ENCODE results near the gene DMD.

The DMD gene

DNA sequence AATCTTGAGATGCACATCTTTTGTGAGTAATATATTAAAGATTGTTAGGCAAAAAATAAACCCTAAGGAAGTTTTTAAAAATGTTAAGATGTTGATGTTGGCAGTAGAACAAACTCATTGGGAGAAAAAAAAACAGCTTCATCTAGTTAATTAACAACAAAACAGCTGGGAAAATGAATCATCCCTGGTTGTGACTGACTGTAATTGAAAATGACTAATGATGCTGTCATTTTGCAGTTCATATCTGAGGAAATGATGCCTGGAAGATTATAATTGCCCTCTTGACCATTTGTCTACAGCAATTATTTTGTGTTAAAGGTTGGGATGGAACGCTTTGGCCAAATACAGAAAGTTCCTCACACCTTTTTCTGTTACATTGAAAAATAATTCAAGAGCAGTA, 1379.1 kb downstream of the DMD start:
- DNase-seq = no peak

DNA sequence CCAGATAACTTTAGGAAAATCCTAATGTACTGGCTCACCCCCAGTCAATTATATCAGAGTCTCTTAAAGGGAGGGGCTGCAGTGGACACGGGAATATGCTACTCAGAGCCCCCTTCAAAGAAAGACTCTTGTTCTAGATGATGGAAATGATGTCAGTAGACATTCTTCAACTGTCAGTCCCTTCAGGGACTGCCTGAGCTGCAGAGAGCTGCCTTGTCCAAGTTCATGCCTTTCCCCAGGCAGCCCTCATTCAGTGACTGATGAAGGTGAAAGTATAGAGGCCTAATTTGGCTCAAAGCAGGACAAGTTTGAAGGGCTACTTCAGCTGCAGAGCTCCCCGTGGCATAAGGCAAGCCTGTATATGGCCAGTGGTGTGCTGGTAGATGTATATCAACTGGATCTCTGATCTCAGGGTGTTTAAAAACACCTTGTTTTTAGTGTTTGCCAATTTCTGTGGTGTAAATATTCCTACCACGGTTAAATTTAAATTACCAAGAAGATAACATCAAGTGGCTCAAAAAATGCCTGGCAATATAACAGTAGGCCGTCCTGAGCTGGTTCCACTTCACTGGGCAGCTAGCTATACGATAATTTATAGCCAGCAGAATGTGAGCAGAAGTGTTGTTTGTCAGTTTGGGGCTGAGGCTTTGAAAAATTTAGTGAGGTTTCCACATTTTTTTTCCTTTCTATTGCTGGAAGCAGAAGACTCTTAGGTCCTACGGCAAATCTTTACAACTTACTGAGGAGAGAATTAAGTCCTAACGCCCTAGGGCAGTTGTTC, 1390.7 kb downstream of the DMD start:
- no peak for DNase-seq

DNA sequence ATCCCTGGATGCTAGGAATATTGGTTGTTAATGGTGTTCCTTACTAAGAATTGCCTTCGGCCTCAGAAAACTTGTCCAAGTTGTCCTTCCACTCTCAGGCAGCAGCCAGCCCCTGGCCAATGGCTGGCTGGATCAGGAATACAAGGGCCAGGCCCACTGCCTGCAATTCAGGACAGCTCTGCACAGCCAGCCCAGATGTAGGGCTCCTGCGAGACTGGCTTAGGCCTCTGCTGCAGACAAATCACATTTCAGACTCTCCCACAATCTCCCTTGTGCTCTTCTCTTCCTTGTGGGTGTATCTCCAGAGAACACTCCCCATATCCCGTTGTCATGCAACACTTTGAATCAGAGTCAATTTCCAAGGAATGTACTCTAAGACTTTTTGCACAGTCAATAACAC, 1391.9 kb downstream of the DMD start:
- no peak for DNase-seq

DNA sequence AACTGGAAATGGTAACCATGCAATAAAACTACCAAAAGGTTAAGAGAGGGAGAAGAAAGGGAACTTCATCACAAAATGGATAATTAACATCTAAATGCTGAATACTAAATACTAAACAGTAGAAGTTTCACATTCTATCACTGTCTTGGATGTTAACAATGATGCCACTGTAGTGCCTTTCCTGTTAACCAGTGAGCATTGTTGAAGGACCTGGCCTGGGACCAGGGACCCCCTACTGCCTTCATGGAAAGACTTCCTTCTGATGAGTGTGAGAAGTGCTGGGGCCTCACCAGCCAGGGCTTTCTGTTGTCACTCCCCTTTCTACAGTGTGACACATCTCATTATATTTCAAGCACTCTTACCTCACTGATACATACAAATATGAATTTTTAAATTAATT, 1400.2 kb downstream of the DMD start:
- DNase-seq = no peak

DNA sequence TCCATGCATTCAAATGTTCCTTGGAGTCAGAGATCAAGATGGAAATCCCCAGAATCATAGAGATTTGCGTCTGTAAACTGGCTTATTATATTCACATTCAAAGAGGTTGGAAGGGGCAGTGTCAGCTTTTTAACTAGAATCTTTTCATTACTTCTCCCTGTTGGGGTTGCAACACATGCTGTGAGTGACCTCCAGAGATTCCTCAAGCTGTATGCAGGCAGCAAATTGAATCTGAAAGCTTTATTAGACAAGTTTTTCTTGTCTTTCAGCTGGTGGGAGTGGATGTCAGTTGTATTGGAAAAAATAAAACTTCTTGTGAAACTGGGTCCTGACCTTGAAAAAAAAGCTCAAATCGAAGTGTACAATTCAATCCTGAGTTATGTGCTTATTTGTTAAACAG, 1403.0 kb downstream of the DMD start:
- no peak for DNase-seq

DNA sequence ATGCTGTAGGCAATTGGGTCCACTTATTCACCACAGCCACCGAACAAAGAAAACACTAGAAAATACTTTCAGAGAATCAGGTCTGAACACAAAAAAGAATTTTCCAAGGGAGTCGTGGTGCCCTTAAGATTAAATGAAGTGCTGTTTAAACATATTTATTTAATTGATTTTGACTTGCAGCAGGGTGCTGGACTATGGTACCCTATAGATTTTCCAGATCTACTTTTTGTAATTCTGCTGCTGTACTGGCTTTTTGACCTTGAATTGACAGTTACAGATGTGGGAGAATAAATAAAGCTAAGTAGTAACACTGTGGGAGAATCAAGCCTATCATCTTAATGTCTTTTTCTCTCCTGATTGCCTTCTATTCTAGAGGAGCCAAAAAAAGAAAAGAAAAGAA, 1404.2 kb downstream of the DMD start:
- no peak for DNase-seq

DNA sequence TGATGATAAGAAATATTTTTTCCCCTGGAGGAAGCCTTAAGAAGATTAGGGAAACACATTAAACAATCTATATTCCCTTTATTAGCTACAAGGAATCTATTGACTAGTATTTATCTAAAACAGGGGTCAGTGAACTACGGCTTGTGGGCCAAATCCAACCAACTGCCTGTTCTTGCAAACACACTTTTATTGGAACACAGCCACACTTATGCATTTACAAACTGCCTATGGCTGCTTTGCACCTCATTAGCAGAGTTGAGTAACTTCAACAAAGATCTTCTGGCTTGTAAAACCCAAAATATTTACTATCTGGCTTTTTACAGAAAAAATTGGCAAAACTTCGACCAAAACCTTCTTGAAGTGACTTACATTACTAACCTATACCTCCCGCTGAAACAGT, 1405.6 kb downstream of the DMD start:
- DNase-seq = no peak

DNA sequence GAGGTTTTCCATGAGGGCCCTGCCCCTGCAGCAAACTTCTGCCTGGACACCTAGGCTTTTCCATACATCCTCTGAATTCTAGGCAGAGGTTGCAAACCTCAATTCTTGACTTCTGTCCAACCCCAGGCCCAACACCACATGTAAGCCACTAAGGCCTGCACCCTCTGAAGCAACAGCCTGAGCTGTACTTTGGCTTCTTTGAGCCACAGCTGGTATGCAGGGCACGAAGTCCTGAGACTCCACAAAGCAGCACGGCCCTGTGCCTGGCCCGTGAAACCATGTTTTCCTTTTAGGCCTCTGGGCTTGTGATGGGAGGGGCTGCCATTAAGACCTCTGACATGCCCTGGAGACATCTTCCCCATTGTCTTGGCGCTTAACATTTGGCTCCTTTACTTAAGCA, 1411.1 kb downstream of the DMD start:
- DNase-seq = no peak

DNA sequence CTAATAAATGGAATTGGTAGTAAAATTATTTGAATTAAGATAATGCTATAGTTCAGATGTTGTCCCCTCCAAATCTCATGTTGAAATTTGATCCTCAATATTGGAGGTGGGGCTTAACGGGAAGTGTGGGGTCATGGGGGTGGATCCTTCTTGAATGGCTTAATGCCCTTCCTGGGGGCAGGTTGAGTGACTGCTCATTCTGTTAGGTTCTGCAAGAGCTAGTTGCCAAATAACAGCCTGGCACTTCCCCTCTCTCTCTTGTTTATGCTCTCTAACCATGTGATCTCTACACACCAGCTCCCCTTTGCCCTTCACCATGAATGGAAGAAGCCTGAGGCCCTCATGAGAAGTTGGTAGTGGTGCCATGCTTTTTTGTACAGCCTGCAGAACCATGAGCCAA, 1414.7 kb downstream of the DMD start:
- no peak for DNase-seq

DNA sequence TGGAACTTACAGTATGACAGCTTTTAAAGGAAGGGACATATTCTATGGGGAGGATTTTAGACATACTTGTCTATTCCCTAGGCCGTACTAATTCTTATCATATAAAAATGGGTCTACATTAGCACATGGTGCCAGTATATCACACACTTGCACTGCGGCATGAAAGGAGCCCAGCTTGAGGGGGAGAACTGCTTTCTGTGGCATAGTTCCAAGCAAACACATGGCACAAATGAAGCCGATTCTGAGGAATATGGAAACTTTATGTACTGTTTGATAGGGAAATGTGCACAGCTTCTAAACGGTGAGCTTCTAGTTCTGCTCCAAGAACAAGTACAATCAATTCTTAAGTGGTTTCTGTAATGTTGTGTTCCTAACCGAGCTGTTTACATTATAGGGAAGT, 1463.9 kb downstream of the DMD start:
- no peak for DNase-seq

DNA sequence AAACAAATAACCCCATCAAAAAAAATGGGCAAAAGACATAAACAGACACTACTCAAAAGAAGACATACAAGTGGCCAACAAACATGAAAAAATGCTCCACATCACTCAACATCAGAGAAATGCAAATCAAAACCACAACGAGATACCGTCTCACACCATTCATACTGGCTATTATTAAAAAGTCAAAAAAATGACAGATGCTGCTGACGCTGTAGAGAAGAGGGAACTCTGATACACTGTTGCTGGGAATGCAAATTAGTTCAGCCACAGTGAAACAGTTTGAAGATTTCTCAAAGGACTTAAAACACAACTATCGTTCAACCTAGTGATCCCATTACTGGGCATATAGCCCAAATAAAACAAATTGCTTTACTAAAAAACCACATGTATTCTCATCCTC, 1468.3 kb downstream of the DMD start:
- no peak for DNase-seq

DNA sequence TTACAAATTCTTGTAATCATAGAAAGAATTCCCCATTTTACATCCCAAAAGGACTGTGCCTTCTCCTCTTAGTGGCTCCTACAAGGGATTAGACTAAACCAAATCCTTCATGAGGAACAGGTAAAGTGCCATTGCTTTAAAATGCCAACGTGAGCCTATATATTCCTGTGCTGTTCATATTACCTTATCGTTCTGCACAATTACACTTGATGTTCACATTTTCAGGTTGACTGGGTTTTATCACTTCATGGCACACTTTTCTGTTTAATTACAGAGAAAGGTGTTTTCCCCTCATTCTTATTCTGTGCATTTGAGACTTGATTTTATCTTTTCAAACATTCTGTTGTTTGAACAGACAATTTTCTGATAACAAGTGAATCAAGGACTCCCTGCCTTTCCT, 1493.9 kb downstream of the DMD start:
- no peak for DNase-seq

DNA sequence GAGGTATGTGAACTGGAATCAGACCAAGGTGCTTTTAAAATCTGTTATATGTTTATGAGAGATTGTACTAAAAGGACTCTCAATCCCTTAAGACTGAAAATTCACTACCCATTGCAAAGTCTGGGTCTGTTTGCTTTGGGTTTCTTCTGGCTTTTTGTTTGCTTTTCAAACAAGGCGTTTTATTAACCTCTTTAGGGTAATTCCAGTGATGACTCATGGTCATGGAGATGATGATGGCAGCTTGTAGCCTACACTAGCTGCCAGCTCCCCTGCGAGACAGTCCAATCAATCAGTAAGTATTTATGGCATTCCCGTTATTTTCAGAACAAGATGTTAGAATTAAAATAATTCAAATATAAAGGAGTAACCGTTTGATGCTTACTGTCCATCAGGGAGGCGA, 1495.7 kb downstream of the DMD start:
- no peak for DNase-seq

DNA sequence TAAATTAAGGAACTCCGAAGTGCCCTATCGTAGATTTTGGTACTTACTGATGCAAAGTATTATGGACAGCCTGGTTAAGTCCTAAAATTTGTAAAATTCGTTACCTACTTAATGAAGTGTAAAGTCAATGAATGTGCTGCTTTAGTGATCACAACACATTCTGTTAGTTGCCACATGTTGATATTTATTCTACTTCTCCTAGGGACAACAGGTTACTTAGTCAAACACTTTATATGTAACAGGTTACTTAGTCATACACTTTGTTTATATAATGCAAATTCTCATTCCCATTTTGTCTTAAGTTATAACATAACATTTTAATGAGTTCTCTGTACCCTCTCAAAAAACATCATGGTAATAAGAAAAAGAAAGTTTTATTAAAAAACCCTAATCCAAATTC, 1496.6 kb downstream of the DMD start:
- DNase-seq = no peak

DNA sequence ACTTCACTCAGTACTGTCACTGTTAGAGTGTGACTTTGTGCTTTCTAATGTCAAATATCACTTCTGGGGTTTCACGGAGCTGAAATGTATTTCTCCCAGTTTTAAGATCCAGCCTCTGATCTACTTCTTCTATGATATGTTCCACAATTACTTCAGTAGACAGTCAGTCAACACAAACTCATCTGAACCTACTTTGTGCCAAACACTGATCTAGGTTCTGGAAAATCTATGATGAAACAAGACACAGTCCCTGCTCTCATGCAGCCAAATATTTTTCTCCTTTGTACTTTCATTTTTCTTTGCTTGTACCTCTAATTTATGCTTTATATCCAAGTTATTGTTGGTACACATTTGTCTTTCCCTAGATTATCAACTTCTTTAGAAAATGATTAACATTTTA, 1498.2 kb downstream of the DMD start:
- no peak for DNase-seq

DNA sequence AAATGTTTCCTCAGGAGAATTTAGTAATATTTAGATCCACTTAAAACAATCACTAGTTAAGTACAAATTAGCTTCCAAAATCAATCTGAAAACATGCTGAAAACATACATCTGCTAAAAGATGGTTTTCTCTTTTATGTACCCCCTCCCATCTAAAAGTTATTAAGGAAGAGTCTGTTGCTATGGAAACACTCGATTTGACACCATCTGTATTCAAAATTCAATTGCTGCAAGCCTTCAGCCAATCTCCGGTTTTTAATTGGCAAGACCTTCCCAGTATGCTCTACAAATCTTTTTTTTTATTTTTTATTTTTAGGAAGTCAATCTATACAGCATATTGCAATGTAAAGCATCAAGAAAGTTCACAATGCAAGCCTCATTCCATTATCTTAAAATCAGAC, 1500.2 kb downstream of the DMD start:
- no peak for DNase-seq

DNA sequence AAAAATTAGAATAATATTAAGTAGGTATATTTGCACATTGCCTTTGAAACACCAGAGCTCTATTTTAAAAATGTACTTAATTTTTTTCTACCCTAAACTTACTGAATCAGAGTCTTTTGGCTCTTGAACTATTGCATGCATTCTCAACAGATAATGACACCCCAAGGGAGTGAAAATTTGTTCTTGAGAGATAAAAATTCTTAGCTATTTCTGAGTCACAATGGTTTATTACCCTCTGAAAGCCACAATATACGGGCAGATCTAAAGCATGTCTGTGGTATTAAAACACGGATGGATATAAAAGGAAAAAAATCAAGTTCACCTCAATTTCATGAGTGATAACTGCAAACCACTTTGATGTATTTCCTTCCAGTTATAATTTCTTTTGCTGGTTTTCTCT, 1503.2 kb downstream of the DMD start:
- DNase-seq = no peak

DNA sequence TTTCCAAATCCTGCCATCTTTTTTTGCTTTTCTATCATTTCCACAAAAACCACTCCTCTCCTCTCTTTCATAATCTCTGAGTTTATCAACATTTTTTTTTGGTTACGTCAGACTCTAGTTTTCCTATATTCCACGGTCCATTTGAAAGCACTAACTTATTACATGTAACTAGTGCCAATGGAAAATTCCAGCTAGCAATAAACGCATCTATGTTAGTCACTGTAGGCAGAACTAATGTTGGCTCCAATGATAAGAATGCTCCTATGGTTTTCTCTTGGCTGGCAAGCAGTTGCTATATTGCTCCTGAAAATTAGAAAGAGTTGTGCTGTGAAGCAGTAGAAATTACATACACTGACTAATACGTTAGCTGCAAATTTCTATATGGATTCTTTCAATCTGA, 1504.9 kb downstream of the DMD start:
- no peak for DNase-seq

DNA sequence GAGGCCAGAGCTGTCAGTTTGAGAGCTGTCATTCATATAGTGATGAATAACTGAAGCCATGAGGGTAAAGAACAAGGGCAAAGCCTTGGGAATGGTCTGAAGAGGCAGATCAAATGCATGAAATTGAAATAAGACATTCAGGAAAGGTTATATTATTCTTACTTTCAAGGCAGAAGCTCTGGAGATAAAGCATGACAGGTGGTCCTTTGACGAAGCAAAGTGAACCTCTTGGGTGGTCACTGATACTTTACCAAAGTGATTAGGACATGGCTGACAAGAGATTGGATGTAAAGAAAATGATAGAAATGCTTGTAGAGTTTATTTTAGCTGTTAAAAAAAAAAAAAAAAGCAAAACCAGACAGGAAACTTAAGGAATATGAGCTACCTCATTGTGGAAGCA, 1505.5 kb downstream of the DMD start:
- no peak for DNase-seq

DNA sequence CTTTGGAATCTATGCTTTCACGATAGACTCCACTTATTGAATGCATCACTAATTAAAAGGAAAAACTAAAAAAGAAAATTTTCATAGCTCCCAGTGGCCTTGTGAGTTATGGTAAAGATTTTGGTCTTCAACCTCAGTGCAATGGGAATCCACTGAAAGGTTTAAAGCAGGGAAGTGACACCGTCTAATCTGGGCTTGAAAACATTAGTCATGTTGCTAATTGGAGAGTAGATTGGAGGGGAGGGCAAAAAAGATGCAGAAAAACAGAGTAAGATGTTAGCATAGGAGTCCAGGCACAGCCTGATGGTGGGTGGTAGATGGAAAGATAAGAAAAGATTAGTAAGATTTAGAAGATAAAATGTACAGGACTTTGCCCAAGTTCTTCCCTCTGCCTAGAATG, 1506.4 kb downstream of the DMD start:
- DNase-seq = no peak

DNA sequence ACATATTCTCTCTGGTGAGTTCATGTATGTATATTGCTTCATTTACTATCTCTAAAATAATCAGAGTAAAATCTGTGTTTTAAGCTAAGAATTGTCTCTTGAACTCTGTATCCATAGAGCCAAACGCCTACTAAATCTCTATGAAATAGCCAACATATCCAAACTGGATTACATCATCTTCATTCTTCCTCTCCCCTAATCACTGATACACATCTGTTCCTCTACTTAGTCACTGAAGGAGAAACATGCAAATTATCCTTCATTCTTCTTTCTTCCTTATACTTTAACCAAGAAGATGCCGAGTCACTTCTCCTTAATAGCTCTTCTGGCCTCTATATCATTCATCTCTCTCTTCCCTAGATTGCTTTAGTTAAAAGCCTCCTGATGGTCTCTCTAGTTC, 1509.1 kb downstream of the DMD start:
- no peak for DNase-seq

DNA sequence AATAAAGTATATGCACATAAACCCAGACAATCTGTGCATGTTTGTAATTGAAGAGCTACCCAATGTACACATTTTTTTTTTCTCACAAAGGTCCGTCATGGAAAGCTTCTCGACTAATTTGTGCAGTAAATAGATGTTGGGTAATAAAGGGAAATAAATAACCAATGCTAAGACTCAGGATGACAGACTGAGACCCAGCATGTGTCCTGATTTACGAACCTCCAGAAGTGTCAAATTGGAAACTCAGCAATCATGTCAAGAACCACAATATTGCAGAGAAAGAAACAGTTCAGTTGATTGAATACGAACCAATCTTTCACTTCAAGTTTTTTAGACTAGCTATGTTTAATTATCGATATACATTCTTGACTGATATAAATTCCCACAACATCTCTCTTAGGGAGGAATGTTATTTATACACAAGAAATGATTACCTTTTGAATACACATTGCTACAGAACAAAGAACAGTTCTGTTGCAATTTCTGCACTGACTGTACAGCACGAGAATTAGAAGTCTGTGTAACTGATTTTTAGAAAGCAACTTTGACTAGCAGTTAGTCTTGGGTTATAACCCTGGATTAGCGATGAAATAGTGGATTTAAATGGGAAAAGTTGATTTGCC, 1513.9 kb downstream of the DMD start:
- DNase-seq = no peak

DNA sequence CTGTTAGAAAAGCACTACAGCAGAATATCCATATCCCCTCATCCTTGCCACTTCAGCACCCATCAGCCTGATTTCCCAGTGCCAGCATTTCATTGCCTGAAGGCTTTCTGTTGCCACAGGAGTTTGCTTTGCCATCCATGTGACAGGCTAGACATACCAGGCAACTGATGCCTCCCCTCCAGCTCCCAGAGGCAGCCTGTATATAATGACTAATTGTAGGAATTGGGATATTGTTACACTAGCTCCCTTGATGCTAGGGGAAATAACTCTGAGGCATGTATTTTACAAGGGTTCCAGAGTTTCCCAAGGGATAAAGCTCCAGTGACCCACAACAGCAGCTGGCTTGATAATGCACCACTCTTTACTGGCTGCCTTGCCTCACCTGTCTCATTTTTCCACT, 1531.5 kb downstream of the DMD start:
- DNase-seq = peak; percentile 23

DNA sequence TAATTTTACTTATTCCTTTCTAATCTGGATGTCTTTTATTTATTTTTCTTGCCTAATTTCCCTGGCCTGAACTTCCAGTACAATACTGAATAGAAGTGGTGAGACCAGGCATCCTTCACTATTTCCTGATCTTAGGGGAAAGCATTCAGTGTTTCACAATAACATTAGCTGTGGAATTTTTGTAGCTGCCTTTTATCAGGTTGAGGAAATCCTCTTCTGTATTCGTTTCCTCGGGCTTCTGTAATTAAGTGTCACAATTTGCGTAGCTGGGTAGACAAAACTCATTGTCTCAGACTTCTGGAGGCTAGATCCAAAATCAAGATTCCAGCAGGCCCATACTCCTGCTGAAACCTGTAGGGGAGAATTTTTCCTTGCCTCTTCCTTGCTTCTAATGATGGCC, 1541.1 kb downstream of the DMD start:
- no peak for DNase-seq

DNA sequence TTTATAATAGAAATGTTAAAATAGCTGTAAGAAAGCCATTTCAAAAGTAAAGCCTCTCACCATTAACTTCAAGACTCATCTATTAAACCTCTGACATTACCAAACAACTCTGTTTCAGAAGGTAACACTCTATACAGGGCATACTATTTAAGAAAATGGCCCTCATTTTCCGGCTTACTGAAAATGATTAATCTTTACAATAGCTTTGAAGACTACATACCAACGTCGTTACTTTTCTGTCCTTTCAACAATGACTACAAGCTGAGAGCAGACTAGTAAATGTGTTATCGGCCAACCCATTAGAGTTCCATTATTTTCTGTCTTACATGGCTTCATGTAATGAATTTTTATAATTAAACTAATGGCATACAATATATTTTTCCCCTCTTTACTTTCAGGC, 1545.9 kb downstream of the DMD start:
- DNase-seq = no peak
